K562 (cell line): ENCODE data around the gene NCOA1. TPM values are rescaled to one million over a fixed set of nuclear protein-coding genes. Genes with fewer than 3 reads are reported as not detected.

ENCODE experiments used
- CBFA2T2 ChIP-seq: fragments of 450-650 bp; conservative IDR thresholded peaks from 2 replicates; pipeline ENCODE4 v1.6.1; 2017; ENCODE audit warnings: mild to moderate bottlenecking
- ELF2 ChIP-seq: fragments of 250-450 bp; sonication (Bioruptor Pico); IDR thresholded peaks from 2 replicates; pipeline ENCODE4 v1.5.0; 2021; ENCODE audit warnings: mild to moderate bottlenecking
- ERF ChIP-seq: fragments of 450-650 bp; formaldehyde crosslinking; IDR thresholded peaks from 2 replicates; pipeline ENCODE4 v1.4.0; 2020; ENCODE audit warnings: mild to moderate bottlenecking, mixed read lengths
- ESRRA ChIP-seq: fragments of 450-650 bp; IDR thresholded peaks from 2 replicates; pipeline ENCODE4 v1.6.1; 2014; ENCODE audit warnings: low read depth, mild to moderate bottlenecking, moderate library complexity, borderline replicate concordance
- GATAD2A ChIP-seq: fragments of 450-650 bp; IDR thresholded peaks from 2 replicates; pipeline ENCODE4 v1.6.1; 2017
- GTF2A2 ChIP-seq: IDR thresholded peaks from 2 replicates; pipeline ENCODE4 v1.6.1; 2016; ENCODE audit warnings: mild to moderate bottlenecking, missing genetic modification characterization, missing compliant biosample characterization
- HMG20A ChIP-seq: fragments of 450-650 bp; formaldehyde crosslinking; conservative IDR thresholded peaks from 2 replicates; pipeline ENCODE4 v1.4.0; 2020; ENCODE audit warnings: mild to moderate bottlenecking, mixed read lengths
- KDM2B ChIP-seq: fragments of 250-450 bp; sonication (Bioruptor Pico); IDR thresholded peaks from 2 replicates; pipeline ENCODE4 v1.8.0; 2021; ENCODE audit warnings: mild to moderate bottlenecking, moderate library complexity
- MED1 ChIP-seq: sonication (generic); formaldehyde crosslinking; IDR thresholded peaks from 2 replicates; pipeline ENCODE4 v1.8.1; 2023; ENCODE audit warnings: missing genetic modification reagents, borderline replicate concordance
- NCOA1 ChIP-seq: fragments of 450-650 bp; IDR thresholded peaks from 2 replicates; pipeline ENCODE4 v1.6.1; 2016; ENCODE audit warnings: low read depth
- THAP7 ChIP-seq: fragments of 250-450 bp; sonication (Bioruptor Pico); IDR thresholded peaks from 2 replicates; pipeline ENCODE4 v1.5.0; 2021
- USF1 ChIP-seq: sonication (generic); formaldehyde crosslinking; IDR thresholded peaks from 2 replicates; pipeline ENCODE4 v1.9.0; 2022; ENCODE audit warnings: mild to moderate bottlenecking, missing genetic modification reagents
- ZNF134 ChIP-seq: fragments of 250-450 bp; sonication (Bioruptor Pico); conservative IDR thresholded peaks from 2 replicates; pipeline ENCODE4 v1.4.0; 2020
- ZNF175 ChIP-seq: fragments of 200-800 bp; sonication (Bioruptor generic); IDR thresholded peaks from 2 replicates; pipeline ENCODE4 v1.6.1; 2016; ENCODE audit warnings: low read depth, mild to moderate bottlenecking, missing genetic modification characterization, missing compliant biosample characterization
- ZNF695 ChIP-seq: fragments of 450-650 bp; formaldehyde crosslinking; IDR thresholded peaks from 2 replicates; pipeline ENCODE4 v1.4.0; 2020; ENCODE audit warnings: mild to moderate bottlenecking, moderate library complexity
- polyA plus RNA-seq, 8 experiments: library from polyadenylated mRNA; depleted of rRNA in 4 of 8; stranded (reverse) in 5 of 8; unstranded in 3 of 8; fragments of >200 nt; fragmentation: Nextera tagmentation in 2 of 8; fragmentation: Illumina TruSeq in 1 of 8; extraction: Ambion mirVana in 2 of 8; extraction: Trizol in 1 of 8; gene quantifications; 2 replicates each; pipeline versions ENCODE4 v1.2.1 to v1.2.3, GENCODE V29; 2011 to 2014; ENCODE audit warnings: inconsistent platforms in 1 of 8, missing spikeins in 1 of 8
- total RNA-seq, 7 experiments: library from RNA; depleted of rRNA in 6 of 7; stranded (reverse); fragments of >200 nt in 6 of 7; fragmentation: Illumina TruSeq in 2 of 7; extraction: Trizol in 2 of 7; gene quantifications; 2 replicates each; pipeline versions ENCODE4 v1.2.1 to v1.2.3, GENCODE V29; 2011 to 2021; ENCODE audit warnings: low replicate concordance in 1 of 7
- TF ChIP-seq, protein P1 (sequence below): fragments of 250-450 bp; sonication (Bioruptor Pico); IDR thresholded peaks from 2 replicates; pipeline ENCODE4 v1.4.0; 2020
- TF ChIP-seq, protein P2 (sequence below), 2 experiments: fragments of 450-650 bp; IDR thresholded peaks; 2 replicates each; pipeline ENCODE4 v1.6.1; 2016
- TF ChIP-seq, protein P3 (sequence below): fragments of 450-650 bp; formaldehyde crosslinking; IDR thresholded peaks from 2 replicates; pipeline ENCODE4 v1.4.0; 2020; ENCODE audit warnings: mild to moderate bottlenecking, moderate library complexity

NCOA1 gene
- total and polyA plus RNA-seq, 9 of the 15 experiments (the other 6 are each of a cell fraction or from before 2014, with no cell fraction given), result 4.9 to 25.7 (median 17.0) TPM

DNA sequence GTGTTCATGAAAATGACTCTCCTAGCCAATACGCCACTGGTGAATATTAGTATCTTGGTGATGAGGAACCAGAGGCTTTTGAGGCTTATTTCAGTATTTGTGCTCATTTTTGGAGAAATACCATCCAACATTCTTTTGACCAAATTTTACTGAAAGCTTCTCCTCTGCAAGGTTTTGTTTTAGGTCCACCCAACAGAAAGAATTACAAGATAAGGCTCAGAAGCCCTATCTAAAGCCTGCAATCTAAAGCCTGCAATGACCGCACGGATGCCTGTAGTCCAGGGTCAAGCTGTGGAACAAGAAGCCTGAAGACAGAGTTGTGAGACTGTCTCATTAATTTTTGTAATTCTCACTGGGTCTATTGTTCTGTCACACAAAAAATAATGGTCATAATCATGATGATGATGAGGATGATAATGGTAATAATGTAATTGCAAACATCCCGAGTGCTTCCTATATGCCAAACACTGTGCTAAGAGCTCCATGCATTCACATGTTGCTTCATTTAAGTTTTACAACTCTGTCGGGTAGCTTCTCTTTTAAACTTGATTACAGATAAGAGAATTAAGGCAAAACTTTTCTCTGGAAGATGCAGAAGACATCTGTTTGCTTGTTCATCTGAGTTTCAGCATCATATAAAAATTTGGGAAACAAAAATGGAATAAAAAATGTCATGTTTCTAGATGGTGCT, 33.2 kb upstream of the NCOA1 start (continued):
- TF ChIP-seq, protein P1, sequence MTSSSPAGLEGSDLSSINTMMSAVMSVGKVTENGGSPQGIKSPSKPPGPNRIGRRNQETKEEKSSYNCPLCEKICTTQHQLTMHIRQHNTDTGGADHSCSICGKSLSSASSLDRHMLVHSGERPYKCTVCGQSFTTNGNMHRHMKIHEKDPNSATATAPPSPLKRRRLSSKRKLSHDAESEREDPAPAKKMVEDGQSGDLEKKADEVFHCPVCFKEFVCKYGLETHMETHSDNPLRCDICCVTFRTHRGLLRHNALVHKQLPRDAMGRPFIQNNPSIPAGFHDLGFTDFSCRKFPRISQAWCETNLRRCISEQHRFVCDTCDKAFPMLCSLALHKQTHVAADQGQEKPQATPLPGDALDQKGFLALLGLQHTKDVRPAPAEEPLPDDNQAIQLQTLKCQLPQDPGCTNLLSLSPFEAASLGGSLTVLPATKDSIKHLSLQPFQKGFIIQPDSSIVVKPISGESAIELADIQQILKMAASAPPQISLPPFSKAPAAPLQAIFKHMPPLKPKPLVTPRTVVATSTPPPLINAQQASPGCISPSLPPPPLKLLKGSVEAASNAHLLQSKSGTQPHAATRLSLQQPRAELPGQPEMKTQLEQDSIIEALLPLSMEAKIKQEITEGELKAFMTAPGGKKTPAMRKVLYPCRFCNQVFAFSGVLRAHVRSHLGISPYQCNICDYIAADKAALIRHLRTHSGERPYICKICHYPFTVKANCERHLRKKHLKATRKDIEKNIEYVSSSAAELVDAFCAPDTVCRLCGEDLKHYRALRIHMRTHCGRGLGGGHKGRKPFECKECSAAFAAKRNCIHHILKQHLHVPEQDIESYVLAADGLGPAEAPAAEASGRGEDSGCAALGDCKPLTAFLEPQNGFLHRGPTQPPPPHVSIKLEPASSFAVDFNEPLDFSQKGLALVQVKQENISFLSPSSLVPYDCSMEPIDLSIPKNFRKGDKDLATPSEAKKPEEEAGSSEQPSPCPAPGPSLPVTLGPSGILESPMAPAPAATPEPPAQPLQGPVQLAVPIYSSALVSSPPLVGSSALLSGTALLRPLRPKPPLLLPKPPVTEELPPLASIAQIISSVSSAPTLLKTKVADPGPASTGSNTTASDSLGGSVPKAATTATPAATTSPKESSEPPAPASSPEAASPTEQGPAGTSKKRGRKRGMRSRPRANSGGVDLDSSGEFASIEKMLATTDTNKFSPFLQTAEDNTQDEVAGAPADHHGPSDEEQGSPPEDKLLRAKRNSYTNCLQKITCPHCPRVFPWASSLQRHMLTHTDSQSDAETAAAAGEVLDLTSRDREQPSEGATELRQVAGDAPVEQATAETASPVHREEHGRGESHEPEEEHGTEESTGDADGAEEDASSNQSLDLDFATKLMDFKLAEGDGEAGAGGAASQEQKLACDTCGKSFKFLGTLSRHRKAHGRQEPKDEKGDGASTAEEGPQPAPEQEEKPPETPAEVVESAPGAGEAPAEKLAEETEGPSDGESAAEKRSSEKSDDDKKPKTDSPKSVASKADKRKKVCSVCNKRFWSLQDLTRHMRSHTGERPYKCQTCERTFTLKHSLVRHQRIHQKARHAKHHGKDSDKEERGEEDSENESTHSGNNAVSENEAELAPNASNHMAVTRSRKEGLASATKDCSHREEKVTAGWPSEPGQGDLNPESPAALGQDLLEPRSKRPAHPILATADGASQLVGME, result no peak
- no peak for TF ChIP-seq ZNF695 (CRISPR knock-in tag)
- no peak for TF ChIP-seq HMG20A (CRISPR knock-in tag)
- TF ChIP-seq ZNF175 (CRISPR knock-in tag), result no peak
- TF ChIP-seq GTF2A2 (tag), result no peak
- no peak for TF ChIP-seq ELF2 (CRISPR knock-in tag)
- TF ChIP-seq NCOA1, result 0 out of 2 replicates have a peak, but pooled peaks have one; percentile 39
- TF ChIP-seq THAP7 (CRISPR knock-in tag), result no peak
- no peak for TF ChIP-seq ZNF134 (CRISPR knock-in tag)
- peak; percentile 48; the same call in 1 of the 2 replicates for TF ChIP-seq ESRRA
- TF ChIP-seq USF1, result no peak
- TF ChIP-seq, protein P2, sequence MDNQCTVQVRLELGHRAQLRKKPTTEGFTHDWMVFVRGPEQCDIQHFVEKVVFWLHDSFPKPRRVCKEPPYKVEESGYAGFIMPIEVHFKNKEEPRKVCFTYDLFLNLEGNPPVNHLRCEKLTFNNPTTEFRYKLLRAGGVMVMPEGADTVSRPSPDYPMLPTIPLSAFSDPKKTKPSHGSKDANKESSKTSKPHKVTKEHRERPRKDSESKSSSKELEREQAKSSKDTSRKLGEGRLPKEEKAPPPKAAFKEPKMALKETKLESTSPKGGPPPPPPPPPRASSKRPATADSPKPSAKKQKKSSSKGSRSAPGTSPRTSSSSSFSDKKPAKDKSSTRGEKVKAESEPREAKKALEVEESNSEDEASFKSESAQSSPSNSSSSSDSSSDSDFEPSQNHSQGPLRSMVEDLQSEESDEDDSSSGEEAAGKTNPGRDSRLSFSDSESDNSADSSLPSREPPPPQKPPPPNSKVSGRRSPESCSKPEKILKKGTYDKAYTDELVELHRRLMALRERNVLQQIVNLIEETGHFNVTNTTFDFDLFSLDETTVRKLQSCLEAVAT (IDR thresholded peaks at IDR 0.05), result peak in 1 of 2 experiments; percentile 64; a peak in 1 of 4 replicates
- no peak for TF ChIP-seq MED1 (CRISPR knock-in tag)
- TF ChIP-seq, protein P3, sequence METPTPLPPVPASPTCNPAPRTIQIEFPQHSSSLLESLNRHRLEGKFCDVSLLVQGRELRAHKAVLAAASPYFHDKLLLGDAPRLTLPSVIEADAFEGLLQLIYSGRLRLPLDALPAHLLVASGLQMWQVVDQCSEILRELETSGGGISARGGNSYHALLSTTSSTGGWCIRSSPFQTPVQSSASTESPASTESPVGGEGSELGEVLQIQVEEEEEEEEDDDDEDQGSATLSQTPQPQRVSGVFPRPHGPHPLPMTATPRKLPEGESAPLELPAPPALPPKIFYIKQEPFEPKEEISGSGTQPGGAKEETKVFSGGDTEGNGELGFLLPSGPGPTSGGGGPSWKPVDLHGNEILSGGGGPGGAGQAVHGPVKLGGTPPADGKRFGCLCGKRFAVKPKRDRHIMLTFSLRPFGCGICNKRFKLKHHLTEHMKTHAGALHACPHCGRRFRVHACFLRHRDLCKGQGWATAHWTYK (CRISPR knock-in tag), result no peak
- no peak for TF ChIP-seq KDM2B
- TF ChIP-seq CBFA2T2, result peak; percentile 87
- TF ChIP-seq GATAD2A, result no peak
- TF ChIP-seq ERF, result no peak
